B cell (primary cell): ENCODE measurements around the gene NFE2. TPM values are rescaled to one million over a fixed set of nuclear protein-coding genes. Genes with fewer than 3 reads are reported as not detected.

Experiments used
- ATAC-seq: fragments of 200-7000 bp; cut with Tn5 transposase; one replicate; pipeline ENCODE4 v1.10.0; 2021; ENCODE audit warnings: low read depth, mild to moderate bottlenecking, moderate number of reproducible peaks, moderate library complexity
- CTCF ChIA-PET: fragments of 350-600 bp; sonication (Branson Sonifier 250); formaldehyde crosslinking; loops from one replicate; lab custom pipeline; 2021; ENCODE audit warnings: antibody characterized with exemption, inconsistent platforms; lab: Charles Lee
- POLR2A ChIA-PET: fragments of 350-600 bp; sonication (Branson Sonifier 250); formaldehyde crosslinking; loops from one replicate; lab custom pipeline; 2021; ENCODE audit warnings: antibody characterized with exemption; lab: Charles Lee
- DNase-seq: peaks from one replicate; pipeline ENCODE4 v3.0.0; 2013
- H2AFZ ChIP-seq: 2 replicates; pipeline ENCODE4 v1.6.1; 2012; ENCODE audit warnings: mild to moderate bottlenecking, low read depth, low read length; ENCODE audit not compliant: insufficient read depth, poor library complexity, severe bottlenecking
- H3K27ac ChIP-seq, 2 donors: 1 replicate in 1 of 2; 2 replicates in 1 of 2; pipeline ENCODE4 v1.5.1; 2012 to 2013; ENCODE audit warnings: low read length in 2 of 2, mild to moderate bottlenecking in 2 of 2, moderate library complexity in 1 of 2
- H3K27me3 ChIP-seq, 4 experiments: fragments of 200-600 bp in 1 of 4; sonication (generic) in 1 of 4; replicated peaks in 1 of 4; 1 replicate in 2 of 4; 2 replicates in 2 of 4; pipeline versions ENCODE4 v1.6.1 to v1.7.0; 2013 to 2016; ENCODE audit warnings: low read length in 3 of 4, mild to moderate bottlenecking in 2 of 4, mixed read lengths in 1 of 4, moderate library complexity in 1 of 4; ENCODE audit not compliant: insufficient read depth in 4 of 4, control insufficient read depth in 3 of 4; ENCODE audit errors: control extremely low read depth in 1 of 4
- H3K36me3 ChIP-seq, 2 experiments: replicated peaks in 1 of 2; 1 replicate in 1 of 2; 2 replicates in 1 of 2; pipeline versions ENCODE4 v1.6.1 to v1.7.1; 2013; ENCODE audit warnings: low read length in 1 of 2; ENCODE audit not compliant: insufficient read depth in 2 of 2, control insufficient read depth in 1 of 2; ENCODE audit errors: control extremely low read depth in 1 of 2, extremely low read depth in 1 of 2
- H3K4me1 ChIP-seq, 2 donors: fragments of 200-600 bp in 1 of 2; sonication (generic) in 1 of 2; 1 replicate in 1 of 2; 2 replicates in 1 of 2; pipeline versions ENCODE4 v1.5.1 to v1.6.1; 2013 to 2017; ENCODE audit warnings: low read length in 2 of 2; ENCODE audit not compliant: control insufficient read depth in 2 of 2, insufficient read depth in 2 of 2
- H3K4me2 ChIP-seq: replicated peaks from 2 replicates; pipeline ENCODE3; 2012; ENCODE audit warnings: mild to moderate bottlenecking, low read depth, low read length; ENCODE audit not compliant: poor library complexity, severe bottlenecking
- H3K4me3 ChIP-seq, 5 experiments: fragments of 200-600 bp in 1 of 5; sonication (generic) in 1 of 5; 1 replicate in 3 of 5; 2 replicates in 2 of 5; pipeline versions ENCODE4 v1.5.1 to v1.7.0; 2011 to 2016; ENCODE audit warnings: low read length in 4 of 5, mild to moderate bottlenecking in 4 of 5, low read depth in 2 of 5, control low read depth in 1 of 5, moderate library complexity in 1 of 5; ENCODE audit not compliant: insufficient read depth in 1 of 5; ENCODE audit errors: control extremely low read depth in 1 of 5, extremely low read depth in 1 of 5
- H3K79me2 ChIP-seq: fragments of 200-600 bp; sonication (generic); one replicate; pipeline ENCODE4 v1.6.0; 2016; ENCODE audit warnings: low read length; ENCODE audit not compliant: control insufficient read depth, insufficient read depth
- H3K9ac ChIP-seq: fragments of 200-600 bp; sonication (generic); 2 replicates; pipeline ENCODE4 v1.6.1; 2017; ENCODE audit warnings: mild to moderate bottlenecking, low read length, moderate library complexity
- H3K9me3 ChIP-seq, 3 donors: one replicate each; pipeline versions ENCODE4 v1.6.1 to v1.7.1; 2013; ENCODE audit warnings: low read length in 2 of 3; ENCODE audit not compliant: control insufficient read depth in 2 of 3, insufficient read depth in 1 of 3; ENCODE audit errors: control extremely low read depth in 1 of 3
- H4K20me1 ChIP-seq: 2 replicates; pipeline ENCODE4 v1.6.0; 2012; ENCODE audit warnings: mild to moderate bottlenecking, low read length; ENCODE audit not compliant: insufficient read depth, control insufficient read depth, poor library complexity, severe bottlenecking
- H3K27ac Mint-ChIP-seq: one replicate; pipeline ENCODE4 v1.8.0; 2021; ENCODE audit warnings: mixed read lengths
- H3K27me3 Mint-ChIP-seq: one replicate; pipeline ENCODE4 v1.8.0; 2021; ENCODE audit warnings: mixed read lengths
- H3K4me1 Mint-ChIP-seq: one replicate; pipeline ENCODE4 v1.8.0; 2021; ENCODE audit warnings: mixed read lengths
- H3K4me3 Mint-ChIP-seq: one replicate; pipeline ENCODE4 v1.8.0; 2021; ENCODE audit warnings: mixed read lengths
- H3K9me3 Mint-ChIP-seq: one replicate; pipeline ENCODE4 v1.8.0; 2022; ENCODE audit warnings: mixed read lengths; ENCODE audit not compliant: insufficient read depth
- EZH2 ChIP-seq: IDR thresholded peaks from 2 replicates; pipeline ENCODE4 v1.6.1; 2012; ENCODE audit warnings: borderline replicate concordance, low read depth, mild to moderate bottlenecking, moderate library complexity, low read length; ENCODE audit not compliant: insufficient read depth, poor library complexity, severe bottlenecking
- WGBS: methylation state at CpG from one replicate; pipeline ENCODE4 v1.1.5; 2013; ENCODE audit warnings: missing lambda C conversion rate; ENCODE audit not compliant: insufficient coverage; 5-methylcytosine and 5-hydroxymethylcytosine counted together
- intact Hi-C: fragments of 100-400 bp; cut with micrococcal nuclease; formaldehyde crosslinking; loops from one replicate; pipeline ENCODE4 v1.10.0; 2022
- polyA plus RNA-seq: library from polyadenylated mRNA; depleted of rRNA; stranded (reverse); fragments of >200 nt; gene quantifications from 2 replicates; pipeline ENCODE4 v1.2.3, GENCODE V29; 2012
- total RNA-seq, 2 donors: library from RNA; stranded (reverse); fragments of 120-200 nt in 1 of 2; gene quantifications; 1 replicate in 1 of 2; 2 replicates in 1 of 2; pipeline versions ENCODE4 v1.2.3 to v1.2.4, GENCODE V29; 2013 to 2022
- TF ChIP-seq, protein P1 (sequence below): fragments of 200-600 bp; IDR thresholded peaks from one replicate; pipeline ENCODE4 v1.8.0; 2022; ENCODE audit warnings: antibody characterized with exemption, mild to moderate bottlenecking

The NFE2 gene
- total and polyA plus RNA-seq, 2 donors (not counting 1 experiment from before 2014, with no cell fraction given): 0.60 TPM; not detected in 1

DNA sequence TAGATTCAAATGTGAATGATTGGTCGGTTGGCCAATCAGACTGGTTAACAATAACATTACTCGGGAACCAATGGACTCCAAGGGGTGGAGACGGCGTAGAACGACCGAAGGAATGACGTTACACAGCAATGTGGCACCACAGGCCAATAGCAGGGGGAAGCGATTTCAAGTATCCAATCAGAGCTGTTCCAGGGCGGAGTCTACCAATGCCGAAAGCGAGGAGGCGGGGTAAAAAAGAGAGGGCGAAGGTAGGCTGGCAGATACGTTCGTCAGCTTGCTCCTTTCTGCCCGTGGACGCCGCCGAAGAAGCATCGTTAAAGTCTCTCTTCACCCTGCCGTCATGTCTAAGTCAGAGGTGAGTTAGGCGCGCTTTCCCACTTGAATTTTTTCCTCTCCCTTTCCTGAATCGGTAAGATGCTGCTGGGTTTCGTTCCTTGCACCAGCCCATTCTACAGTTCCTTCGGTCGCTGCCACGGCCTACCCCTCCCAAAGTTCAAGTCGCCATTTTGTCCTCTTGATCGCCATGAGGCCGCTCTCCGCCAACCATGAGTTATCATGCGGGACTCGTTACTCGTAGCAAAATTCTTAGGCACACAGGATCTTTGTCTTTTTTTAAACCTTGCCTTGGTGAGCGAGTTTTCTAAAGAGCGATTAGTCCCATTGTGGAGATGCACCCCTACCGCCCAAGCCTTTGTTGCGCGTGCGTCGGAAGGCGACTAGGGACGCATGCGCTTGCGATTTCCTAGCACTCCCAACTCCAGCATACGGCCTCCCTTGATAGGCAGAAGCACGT lies 20.2 kb downstream of the NFE2 start, which contains the start of gene HNRNPA1:
Gene HNRNPA1 (plus strand): TSS at position 259 of the 793 bp plus-strand sequence. CDS start 82 bp downstream, at position 341.
- H3K4me1 Mint-ChIP-seq: peaks cover 51% of the 10 kb centered on the region
- Histone ChIP-seq H2AFZ (peak within 1 kb of the TSS; percentile 81), H3K4me3 (peak within 1 kb of the TSS; percentile 79 to 99 (median 99)), H3K27ac (peak within 1 kb of the TSS; percentile 96 to 97), H3K4me1 (peaks cover 53 to 59% of the 10 kb centered on the region in 2 donors), H3K36me3 (peaks cover 2 to 40% of the 10 kb centered on the region in 2 experiments), H4K20me1 (peaks cover 36% of the 10 kb centered on the region), H3K9me3 (no peaks in the 10 kb centered on the region), H3K27me3 (no peaks in the 10 kb centered on the region), H3K9ac (peak within 1 kb of the TSS; percentile 99), H3K79me2 (peaks cover 64% of the 10 kb centered on the region), H3K4me2 (peak within 1 kb of the TSS; percentile 93)
- DNase-seq (peak; percentile 99), ATAC-seq (peak; percentile 83)
- no peak within 1 kb of the TSS for H3K4me3 Mint-ChIP-seq
- TF ChIP-seq, protein P1, sequence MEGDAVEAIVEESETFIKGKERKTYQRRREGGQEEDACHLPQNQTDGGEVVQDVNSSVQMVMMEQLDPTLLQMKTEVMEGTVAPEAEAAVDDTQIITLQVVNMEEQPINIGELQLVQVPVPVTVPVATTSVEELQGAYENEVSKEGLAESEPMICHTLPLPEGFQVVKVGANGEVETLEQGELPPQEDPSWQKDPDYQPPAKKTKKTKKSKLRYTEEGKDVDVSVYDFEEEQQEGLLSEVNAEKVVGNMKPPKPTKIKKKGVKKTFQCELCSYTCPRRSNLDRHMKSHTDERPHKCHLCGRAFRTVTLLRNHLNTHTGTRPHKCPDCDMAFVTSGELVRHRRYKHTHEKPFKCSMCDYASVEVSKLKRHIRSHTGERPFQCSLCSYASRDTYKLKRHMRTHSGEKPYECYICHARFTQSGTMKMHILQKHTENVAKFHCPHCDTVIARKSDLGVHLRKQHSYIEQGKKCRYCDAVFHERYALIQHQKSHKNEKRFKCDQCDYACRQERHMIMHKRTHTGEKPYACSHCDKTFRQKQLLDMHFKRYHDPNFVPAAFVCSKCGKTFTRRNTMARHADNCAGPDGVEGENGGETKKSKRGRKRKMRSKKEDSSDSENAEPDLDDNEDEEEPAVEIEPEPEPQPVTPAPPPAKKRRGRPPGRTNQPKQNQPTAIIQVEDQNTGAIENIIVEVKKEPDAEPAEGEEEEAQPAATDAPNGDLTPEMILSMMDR: no peak
- no peak for TF ChIP-seq EZH2
- H3K27ac Mint-ChIP-seq: no peak within 1 kb of the TSS
- ChIA-PET CTCF (interaction anchor here (0.5 to 3.3 kb wide), 14 partner anchors 9 to 926 kb away, joined by 3 to 22 read pairs (median 4); partner anchors contain the start of gene COPZ1), POLR2A (interaction anchor here (0.5 to 2.8 kb wide), 16 partner anchors 9 to 1248 kb away, joined by 3 to 23 read pairs (median 5); partner anchors contain the start of genes COPZ1, NFE2 and SP1)
- no peaks in the 10 kb centered on the region for H3K27me3 Mint-ChIP-seq
- intact Hi-C loops: loop anchor here (1.0 to 5.0 kb wide), 4 partner anchors 66 to 553 kb away; partner anchors contain the start of genes CALCOCO1 and HOXC8
- H3K9me3 Mint-ChIP-seq: no peaks in the 10 kb centered on the region
- WGBS: under 1% methylated on average over 48 of the region's 48 CpGs
